Vagina (tissue), 2 donors: ENCODE results near the gene PCBP3. TPM values are rescaled to one million over a fixed set of nuclear protein-coding genes. Genes with fewer than 3 reads are reported as not detected.
A peak's percentile ranks its signal among the peaks of the same experiment; 100 is the strongest.
"Not testable (repeated sequence)": the region's sequence is repeated elsewhere in the genome, so short reads cannot be mapped to it uniquely, and the experiment has no call there.

Experiments used
- DNase-seq, 2 donors: peaks; one replicate each; pipeline ENCODE4 v3.0.0-alpha.2; 2017; ENCODE audit errors: extremely low spot score in 2 of 2
- H3K27ac ChIP-seq: fragments of 200-600 bp; sonication (generic); one replicate; pipeline ENCODE4 v1.5.1; 2019
- H3K27me3 ChIP-seq: fragments of 200-600 bp; sonication (generic); one replicate; pipeline ENCODE4 v1.5.1; 2019
- H3K36me3 ChIP-seq, 2 donors: fragments of 200-600 bp; sonication (generic); one replicate each; pipeline ENCODE4 v1.5.1; 2017 to 2019
- H3K4me1 ChIP-seq: fragments of 200-600 bp; sonication (generic); one replicate; pipeline ENCODE4 v1.5.1; 2019
- H3K4me3 ChIP-seq, 2 donors: fragments of 200-600 bp; sonication (generic); 1 replicate in 1 of 2; 2 replicates in 1 of 2; pipeline ENCODE4 v1.5.1; 2016 to 2019
- H3K9me3 ChIP-seq: fragments of 200-600 bp; sonication (generic); one replicate; pipeline ENCODE4 v1.5.1; 2019
- POLR2A ChIP-seq, 2 donors: fragments of 450-650 bp; IDR thresholded peaks; one replicate each; pipeline ENCODE4 v1.6.1; 2017; ENCODE audit warnings: antibody characterized with exemption in 2 of 2, mild to moderate bottlenecking in 2 of 2, moderate library complexity in 2 of 2
- POLR2AphosphoS5 ChIP-seq, 2 donors: sonication (generic); formaldehyde crosslinking; IDR thresholded peaks; one replicate each; pipeline ENCODE4 v1.9.0; 2017; ENCODE audit warnings: antibody characterized with exemption in 2 of 2, mild to moderate bottlenecking in 2 of 2, low read depth in 1 of 2; ENCODE audit not compliant: insufficient read depth in 1 of 2
- intact Hi-C: fragments of 100-400 bp; cut with DNase I; formaldehyde crosslinking; loops from one replicate; pipeline ENCODE4 v1.15.1; 2023
- total RNA-seq: library from RNA; depleted of rRNA; stranded (reverse); fragments of >200 nt; gene quantifications from one replicate; pipeline ENCODE4 v1.2.3, GENCODE V29; 2016
- TF ChIP-seq, protein P1 (sequence below), 3 experiments: fragments of 450-650 bp in 2 of 3; fragments of 200-600 bp in 1 of 3; sonication (generic) in 1 of 3; IDR thresholded peaks; one replicate each; pipeline ENCODE4 v1.5.1; 2017 to 2019; ENCODE audit warnings: antibody characterized with exemption in 3 of 3, mild to moderate bottlenecking in 2 of 3, moderate library complexity in 2 of 3

The PCBP3 gene
- total RNA-seq, 1 donor from 2014 or later, result 4.9 TPM

DNA sequence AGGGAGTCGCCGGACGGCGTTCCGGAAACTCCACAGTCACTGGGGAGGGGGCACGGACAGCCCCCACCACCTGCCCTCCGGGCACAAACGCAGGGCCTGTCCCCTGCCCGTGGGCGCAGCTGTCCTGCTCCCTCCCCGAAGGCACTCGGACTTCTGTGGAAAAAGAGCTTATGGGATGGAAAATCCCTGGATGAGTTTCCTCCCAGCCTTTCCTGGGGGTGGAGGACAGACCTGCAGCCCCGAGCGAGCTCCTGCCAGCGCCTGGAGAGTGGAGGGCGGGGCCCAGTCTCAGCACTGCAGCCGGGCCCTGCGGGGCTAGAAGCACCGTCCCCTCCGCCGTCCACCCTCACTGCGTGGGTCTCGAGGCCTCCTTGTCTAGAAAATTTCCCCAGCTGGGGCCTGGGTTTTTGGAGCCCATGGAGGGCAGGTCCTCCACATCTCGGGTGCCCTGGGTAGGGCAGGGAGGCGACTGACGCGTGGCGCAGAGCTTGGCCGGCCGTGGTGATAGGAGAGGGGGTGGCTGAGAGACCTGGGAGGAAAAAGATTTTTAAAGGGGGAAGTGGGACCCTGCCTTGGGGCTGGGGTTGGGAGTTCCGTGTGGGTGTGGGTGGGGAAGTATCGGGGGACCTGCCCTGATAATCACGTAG lies 331.6 kb downstream of the PCBP3 start:
- intact Hi-C loops, result loop anchor here (10.0 kb wide), 1 partner anchor 350 kb away; the partner anchor contains the start of genes C21orf58 and PCNT
- Histone ChIP-seq H3K4me3 (peak overlapping the region; percentile 47 to 61), H3K27ac (peak overlapping the region; percentile 93), H3K4me1 (peaks cover 55% of the 10 kb centered on the region), H3K27me3 (no peaks in the 10 kb centered on the region), H3K9me3 (no peaks in the 10 kb centered on the region), H3K36me3 (no peaks in the 10 kb centered on the region)
- TF ChIP-seq POLR2AphosphoS5 (IDR thresholded peaks at IDR 0.05; ENCODE audit: insufficient read depth in 1 of 2, low read depth in 1 of 2) (peak in 1 of 2 donors; percentile 89), POLR2A (IDR thresholded peaks at IDR 0.05) (peak in 1 of 2 donors; percentile 12)
- TF ChIP-seq, protein P1, sequence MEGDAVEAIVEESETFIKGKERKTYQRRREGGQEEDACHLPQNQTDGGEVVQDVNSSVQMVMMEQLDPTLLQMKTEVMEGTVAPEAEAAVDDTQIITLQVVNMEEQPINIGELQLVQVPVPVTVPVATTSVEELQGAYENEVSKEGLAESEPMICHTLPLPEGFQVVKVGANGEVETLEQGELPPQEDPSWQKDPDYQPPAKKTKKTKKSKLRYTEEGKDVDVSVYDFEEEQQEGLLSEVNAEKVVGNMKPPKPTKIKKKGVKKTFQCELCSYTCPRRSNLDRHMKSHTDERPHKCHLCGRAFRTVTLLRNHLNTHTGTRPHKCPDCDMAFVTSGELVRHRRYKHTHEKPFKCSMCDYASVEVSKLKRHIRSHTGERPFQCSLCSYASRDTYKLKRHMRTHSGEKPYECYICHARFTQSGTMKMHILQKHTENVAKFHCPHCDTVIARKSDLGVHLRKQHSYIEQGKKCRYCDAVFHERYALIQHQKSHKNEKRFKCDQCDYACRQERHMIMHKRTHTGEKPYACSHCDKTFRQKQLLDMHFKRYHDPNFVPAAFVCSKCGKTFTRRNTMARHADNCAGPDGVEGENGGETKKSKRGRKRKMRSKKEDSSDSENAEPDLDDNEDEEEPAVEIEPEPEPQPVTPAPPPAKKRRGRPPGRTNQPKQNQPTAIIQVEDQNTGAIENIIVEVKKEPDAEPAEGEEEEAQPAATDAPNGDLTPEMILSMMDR (IDR thresholded peaks at IDR 0.05), result no peak
- DNase-seq, result no peak

DNA sequence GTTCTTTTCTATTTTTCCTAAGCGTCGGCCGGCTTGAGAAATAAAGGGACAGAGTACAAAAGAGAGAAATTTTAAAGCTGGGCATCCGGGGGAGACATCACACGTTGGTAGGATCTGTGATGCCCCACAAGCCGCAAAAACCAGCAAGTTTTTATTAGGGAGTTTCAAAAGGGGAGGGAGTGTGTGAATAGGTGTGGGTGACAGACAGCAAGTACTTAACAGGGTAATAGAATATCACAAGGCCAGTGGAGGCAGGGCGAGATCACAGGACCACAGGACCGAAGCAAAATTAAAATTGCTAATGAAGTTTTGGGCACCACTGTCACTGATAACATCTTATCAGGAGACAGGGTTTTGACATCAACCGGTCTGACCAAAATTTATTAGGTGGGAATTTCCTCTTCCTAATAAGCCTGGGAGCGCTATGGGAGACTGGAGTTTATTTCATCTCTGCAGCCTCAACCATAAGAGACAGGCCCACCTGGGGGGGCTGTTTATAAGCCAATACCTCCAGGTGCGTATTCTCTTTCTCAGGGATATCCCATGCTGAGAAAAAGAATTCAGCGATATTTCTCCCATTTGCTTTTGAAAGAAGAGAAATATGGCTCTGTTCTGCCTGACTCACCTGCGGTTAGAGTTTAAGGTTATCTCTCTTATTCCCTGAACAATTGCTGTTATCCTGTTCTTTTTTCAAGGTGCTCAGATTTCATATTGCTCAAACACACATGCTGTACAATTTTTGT lies 332.3 kb downstream of the PCBP3 start:
- H3K36me3 ChIP-seq, H3K9me3 ChIP-seq, H3K27me3 ChIP-seq, DNase-seq: not testable (repeated sequence)
- H3K4me3 ChIP-seq, result peak overlapping the region in 1 of 2 donors; percentile 47
- peak overlapping the region; percentile 93 for H3K27ac ChIP-seq
- H3K4me1 ChIP-seq, result peaks cover 49% of the 10 kb centered on the region
- intact Hi-C loops, result loop anchor here (10.0 kb wide), 1 partner anchor 349 kb away; the partner anchor contains the start of genes C21orf58 and PCNT

- Histone ChIP-seq H3K27me3 (no peaks in the 10 kb centered on the region), H3K4me3 (peak overlapping the region in 1 of 2 donors; percentile 20), H3K27ac (peak overlapping the region; percentile 97), H3K36me3 (no peaks in the 10 kb centered on the region), H3K4me1 (peaks cover 43% of the 10 kb centered on the region), H3K9me3 (no peaks in the 10 kb centered on the region)
- no peak for DNase-seq
- TF ChIP-seq POLR2AphosphoS5 (IDR thresholded peaks at IDR 0.05; ENCODE audit: insufficient read depth in 1 of 2, low read depth in 1 of 2) (no peak), POLR2A (IDR thresholded peaks at IDR 0.05) (no peak)
- TF ChIP-seq, protein P1 (IDR thresholded peaks at IDR 0.05), result no peak
- intact Hi-C loops, result loop anchor here (10.0 kb wide), 1 partner anchor 348 kb away; the partner anchor contains the start of genes C21orf58 and PCNT
These were observed 333.3 kb downstream of the PCBP3 start for GRCh38 chr21:45976701-45977311.

- H3K27me3 ChIP-seq, result no peaks in the 10 kb centered on the region
- H3K36me3 ChIP-seq, result no peaks in the 10 kb centered on the region
- H3K4me3 ChIP-seq, result peak overlapping the region in 1 of 2 donors; percentile 35
- intact Hi-C loops, result loop anchor here (10.0 kb wide), 1 partner anchor 347 kb away; the partner anchor contains the start of genes C21orf58 and PCNT
- peaks cover 43% of the 10 kb centered on the region for H3K4me1 ChIP-seq
- peak in 1 of 2 donors; percentile 60 for TF ChIP-seq POLR2AphosphoS5 (IDR thresholded peaks at IDR 0.05; ENCODE audit: insufficient read depth in 1 of 2, low read depth in 1 of 2)
- TF ChIP-seq POLR2A (IDR thresholded peaks at IDR 0.05), result no peak
- TF ChIP-seq, protein P1 (IDR thresholded peaks at IDR 0.05), result no peak
- H3K9me3 ChIP-seq, result no peaks in the 10 kb centered on the region
- no peak for DNase-seq
- peak overlapping the region; percentile 97 for H3K27ac ChIP-seq
These were observed 333.9 kb downstream of the PCBP3 start for GRCh38 chr21:45977396-45977795.

DNA sequence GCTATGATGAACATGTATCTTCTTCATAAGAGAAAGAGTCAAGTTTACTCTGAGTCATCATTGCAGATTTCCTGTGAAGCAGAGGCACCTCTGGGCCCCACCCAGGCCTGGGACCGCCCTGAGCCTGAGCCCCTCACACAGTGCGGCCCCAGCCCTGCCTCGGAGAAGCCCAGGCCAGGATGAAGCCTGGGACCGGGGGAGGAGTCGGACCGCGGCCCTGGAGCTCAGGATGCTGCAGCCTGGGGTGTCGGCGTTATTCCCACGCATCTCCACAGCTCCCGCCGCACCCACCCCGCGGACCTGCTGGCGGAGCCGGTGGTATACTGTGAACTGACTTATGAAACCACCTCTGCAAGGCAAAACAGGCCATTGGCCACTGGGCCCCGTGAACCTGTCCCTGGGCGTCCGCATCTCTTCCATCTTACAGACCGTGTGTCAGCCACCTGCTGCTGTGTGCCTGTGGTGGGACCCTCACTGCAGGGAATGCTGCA lies 335.7 kb downstream of the PCBP3 start:
- Histone ChIP-seq H3K36me3 (no peaks in the 10 kb centered on the region), H3K27ac (peak overlapping the region; percentile 97), H3K4me1 (peaks cover 35% of the 10 kb centered on the region), H3K27me3 (no peaks in the 10 kb centered on the region), H3K9me3 (no peaks in the 10 kb centered on the region), H3K4me3 (no peak overlapping the region)
- no peak for DNase-seq
- intact Hi-C loops, result loop anchor here (10.0 kb wide), 1 partner anchor 346 kb away; the partner anchor contains the start of genes C21orf58 and PCNT
- TF ChIP-seq, protein P1 (IDR thresholded peaks at IDR 0.05), result no peak
- TF ChIP-seq POLR2A (IDR thresholded peaks at IDR 0.05) (no peak), POLR2AphosphoS5 (IDR thresholded peaks at IDR 0.05; ENCODE audit: insufficient read depth in 1 of 2, low read depth in 1 of 2) (no peak)
